PFSK-1 (cell line): Measurements from ENCODE around the gene MBTPS1.

Source experiments
- FOXP2 ChIP-seq: optimal IDR thresholded peaks from 2 replicates; pipeline ENCODE3; 2011; ENCODE audit warnings: borderline replicate concordance, control low read depth, inconsistent platforms; ENCODE audit not compliant: insufficient read depth; ENCODE audit errors: extremely low read length, extremely low read depth
- POLR2AphosphoS5 ChIP-seq: IDR thresholded peaks from 2 replicates; pipeline ENCODE4 v1.6.1; 2012; ENCODE audit warnings: low read depth, mild to moderate bottlenecking, control low read depth, low read length, moderate library complexity
- REST ChIP-seq, 2 experiments: IDR thresholded peaks; 2 replicates each; pipeline versions ENCODE4 v1.6.1 to v1.8.0; 2011 to 2012; ENCODE audit warnings: low read depth in 2 of 2, low read length in 2 of 2, control low read depth in 1 of 2, inconsistent platforms in 1 of 2, mild to moderate bottlenecking in 1 of 2, moderate library complexity in 1 of 2; ENCODE audit not compliant: insufficient read depth in 1 of 2
- SIN3A ChIP-seq: IDR thresholded peaks from 2 replicates; pipeline ENCODE4 v1.6.1; 2012; ENCODE audit warnings: mild to moderate bottlenecking, low read length, moderate library complexity, borderline replicate concordance; ENCODE audit not compliant: insufficient read depth
- TAF1 ChIP-seq: IDR thresholded peaks from 2 replicates; pipeline ENCODE4 v1.6.1; 2012; ENCODE audit warnings: low read length, control low read depth, borderline replicate concordance; ENCODE audit not compliant: insufficient read depth

Gene MBTPS1

GRCh38 chr16:84047206-84047605 lies 69.5 kb downstream of the MBTPS1 start:
- TF ChIP-seq REST (IDR thresholded peaks at IDR 0.05; ENCODE audit: insufficient read depth in 1 of 2, low read depth in 2 of 2, low read length in 2 of 2) = no peak
- TF ChIP-seq TAF1 = no peak
- TF ChIP-seq FOXP2 = no peak
- TF ChIP-seq SIN3A = no peak
- no peak for TF ChIP-seq POLR2AphosphoS5

- TF ChIP-seq POLR2AphosphoS5 (no peak), SIN3A (no peak), TAF1 (no peak), FOXP2 (no peak), REST (IDR thresholded peaks at IDR 0.05; ENCODE audit: insufficient read depth in 1 of 2, low read depth in 2 of 2, low read length in 2 of 2) (no peak)
Observed at GRCh38 chr16:84045818-84046470, 70.8 kb downstream of the MBTPS1 start.

GRCh38 chr16:84045001-84045817 lies 71.5 kb downstream of the MBTPS1 start:
- TF ChIP-seq TAF1 = no peak
- no peak for TF ChIP-seq REST (IDR thresholded peaks at IDR 0.05; ENCODE audit: insufficient read depth in 1 of 2, low read depth in 2 of 2, low read length in 2 of 2)
- no peak for TF ChIP-seq POLR2AphosphoS5
- no peak for TF ChIP-seq FOXP2
- no peak for TF ChIP-seq SIN3A

- TF ChIP-seq TAF1 (no peak), POLR2AphosphoS5 (no peak), SIN3A (no peak), FOXP2 (no peak)
Observed at GRCh38 chr16:84044118-84044488, 72.6 kb downstream of the MBTPS1 start.

- TF ChIP-seq SIN3A (no peak), FOXP2 (no peak), TAF1 (no peak)
Observed at GRCh38 chr16:84043486-84044117, 73.1 kb downstream of the MBTPS1 start.
